Panc1 (cell line): Measurements from ENCODE around the gene RCBTB2. TPM values are rescaled to one million over a fixed set of nuclear protein-coding genes. Genes with fewer than 3 reads are reported as not detected.

Experiments
- ATAC-seq: fragments of 200-7000 bp; cut with Tn5 transposase; 2 replicates; pipeline ENCODE4 v1.9.1; 2020; ENCODE audit warnings: mild to moderate bottlenecking, moderate library complexity
- BruUV-seq: library from RNA; stranded (reverse); fragments of 400-500 nt; replicated peaks from 2 replicates; lab custom pipeline; 2021; lab: Mats Ljungman, UMichigan
- CTCF ChIA-PET: fragments of 300-600 bp; sonication (Branson Sonifier 250); formaldehyde crosslinking; loops from one replicate; lab custom pipeline; 2022; ENCODE audit warnings: antibody characterized with exemption; lab: Charles Lee
- POLR2A ChIA-PET: fragments of 300-600 bp; sonication (Branson Sonifier 250); formaldehyde crosslinking; loops from one replicate; lab custom pipeline; 2022; ENCODE audit warnings: antibody characterized with exemption; lab: Charles Lee
- DNase-seq: peaks from one replicate; pipeline ENCODE4 v3.0.0-alpha.2; 2010; ENCODE audit warnings: low read depth, low spot score
- H3K27ac ChIP-seq: 2 replicates; pipeline ENCODE4 v1.5.1; 2011; ENCODE audit warnings: mild to moderate bottlenecking, low read length, inconsistent platforms
- H3K27me3 ChIP-seq: fragments of 200-500 bp; sonication (Bioruptor generic); 2 replicates; pipeline ENCODE4 v1.6.0; 2014; ENCODE audit warnings: low read length, inconsistent platforms; ENCODE audit not compliant: control insufficient read depth, insufficient read depth
- H3K36me3 ChIP-seq: fragments of 200-500 bp; sonication (Bioruptor generic); 2 replicates; pipeline ENCODE4 v1.5.1; 2014; ENCODE audit warnings: inconsistent platforms, mild to moderate bottlenecking, low read length, moderate library complexity; ENCODE audit not compliant: control insufficient read depth, insufficient read depth
- H3K4me1 ChIP-seq: 2 replicates; pipeline ENCODE4 v1.5.1; 2011; ENCODE audit warnings: inconsistent platforms, mild to moderate bottlenecking, low read length, moderate library complexity; ENCODE audit not compliant: control insufficient read depth, insufficient read depth
- H3K4me3 ChIP-seq, 2 experiments: 2 replicates each; pipeline ENCODE4 v1.5.1; 2011 to 2012; ENCODE audit warnings: low read depth in 2 of 2, low read length in 2 of 2, mild to moderate bottlenecking in 2 of 2, inconsistent platforms in 1 of 2, moderate library complexity in 1 of 2
- H3K9me3 ChIP-seq: fragments of 200-500 bp; sonication (Bioruptor generic); 2 replicates; pipeline ENCODE4 v1.5.1; 2014; ENCODE audit warnings: low read depth, mild to moderate bottlenecking, inconsistent platforms, low read length, moderate library complexity; ENCODE audit not compliant: control insufficient read depth, insufficient read depth
- CTCF ChIP-seq: fragments of 450-650 bp; IDR thresholded peaks from 2 replicates; pipeline ENCODE4 v1.5.1; 2017; ENCODE audit warnings: mild to moderate bottlenecking
- POLR2AphosphoS5 ChIP-seq: IDR thresholded peaks from 2 replicates; pipeline ENCODE4 v1.6.1; 2012; ENCODE audit warnings: mild to moderate bottlenecking, low read depth, low read length, moderate library complexity
- REST ChIP-seq, 2 experiments: IDR thresholded peaks; 2 replicates each; pipeline ENCODE4 v1.6.1; 2011 to 2012; ENCODE audit warnings: low read depth in 2 of 2, control low read depth in 1 of 2, low read length in 1 of 2, mild to moderate bottlenecking in 1 of 2, moderate library complexity in 1 of 2; ENCODE audit not compliant: insufficient read depth in 1 of 2
- SIN3A ChIP-seq: IDR thresholded peaks from 2 replicates; pipeline ENCODE4 v1.6.1; 2012; ENCODE audit warnings: low read depth, mild to moderate bottlenecking, low read length, moderate library complexity, borderline replicate concordance; ENCODE audit not compliant: insufficient read depth
- TCF7L2 ChIP-seq: IDR thresholded peaks from 2 replicates; pipeline ENCODE4 v1.6.1; 2011; ENCODE audit warnings: mild to moderate bottlenecking, low read depth, low read length, inconsistent platforms
- in situ Hi-C: cut with HindIII; loops from 2 replicates; pipeline ENCODE4 v1.10.0; 2016; ENCODE audit warnings: low sequenced_read_pairs, low pct_unique_long_range_greater_than_20kb
- intact Hi-C: fragments of 100-400 bp; cut with micrococcal nuclease; formaldehyde crosslinking; loops from one replicate; pipeline ENCODE4 v1.10.0; 2022; ENCODE audit not compliant: unreplicated experiment
- total RNA-seq: library from RNA; stranded (reverse); gene quantifications from one replicate; pipeline ENCODE4 v1.2.1, GENCODE V29; 2021; ENCODE audit not compliant: unreplicated experiment

Gene RCBTB2
- total RNA-seq, 1 experiment from 2014 or later = 4.4 TPM

GRCh38 chr13:48527955-48528354 lies 4.9 kb downstream of the RCBTB2 start:
- Histone ChIP-seq H3K36me3 (no peaks in the 10 kb centered on the region), H3K27ac (no peak overlapping the region), H3K27me3 (no peaks in the 10 kb centered on the region), H3K4me3 (no peak overlapping the region), H3K4me1 (peaks cover 4% of the 10 kb centered on the region; the same call in 1 of the 2 replicates), H3K9me3 (no peaks in the 10 kb centered on the region)
- BruUV-seq = no TSS peak
- DNase-seq = no peak
- ATAC-seq = no peak
- in situ Hi-C loops = no loop called here
- intact Hi-C loops = no loop called here
- TF ChIP-seq CTCF (no peak), REST (IDR thresholded peaks at IDR 0.05; ENCODE audit: insufficient read depth in 1 of 2, low read depth in 2 of 2, low read length in 1 of 2) (no peak), TCF7L2 (no peak)
- POLR2A ChIA-PET = no interaction called here
- CTCF ChIA-PET = no interaction called here

- no peak overlapping the region for H3K4me3 ChIP-seq
- no peaks in the 10 kb centered on the region for H3K9me3 ChIP-seq
- no peaks in the 10 kb centered on the region for H3K36me3 ChIP-seq
- no peak for ATAC-seq
- ChIA-PET CTCF (interaction anchor here (0.6 kb wide), 1 partner anchor 293 kb away, joined by 6 read pairs; the partner anchor contains the start of gene ITM2B), POLR2A (no interaction called here)
- in situ Hi-C loops = no loop called here
- BruUV-seq = no TSS peak
- no peak for DNase-seq
- no peaks in the 10 kb centered on the region for H3K27me3 ChIP-seq
- H3K27ac ChIP-seq = no peak overlapping the region
- peaks cover 2% of the 10 kb centered on the region; the same call in 1 of the 2 replicates for H3K4me1 ChIP-seq
- TF ChIP-seq SIN3A (no peak), POLR2AphosphoS5 (no peak), TCF7L2 (no peak), REST (IDR thresholded peaks at IDR 0.05; ENCODE audit: insufficient read depth in 1 of 2, low read depth in 2 of 2, low read length in 1 of 2) (no peak), CTCF (no peak)
- intact Hi-C loops = no loop called here
These were observed 6.6 kb downstream of the RCBTB2 start for GRCh38 chr13:48526286-48526685.
